K562 (cell line): Measurements from ENCODE around the gene PDPR. TPM values are rescaled to one million over a fixed set of nuclear protein-coding genes. Genes with fewer than 3 reads are reported as not detected.

Source experiments
- ATAC-seq: fragments of 200-7000 bp; cut with Tn5 transposase; 3 replicates; pipeline ENCODE4 v1.9.1; 2020; ENCODE audit warnings: moderate library complexity
- BruUV-seq: library from RNA; stranded (reverse); fragments of 400-500 nt; replicated peaks from 2 replicates; lab custom pipeline; 2021; lab: Mats Ljungman, UMichigan
- CTCF ChIA-PET: fragments of 300-600 bp; formaldehyde crosslinking; extraction: SDS; loops from one replicate; lab custom pipeline; 2021; ENCODE audit warnings: low intra/inter-chr PET ratio; lab: Yijun Ruan, JAX
- POLR2A ChIA-PET: fragments of 300-600, 350-650 bp; sonication (Branson Sonifier 250); formaldehyde crosslinking; extraction: SDS; loops from one replicate; lab custom pipeline; 2021; ENCODE audit warnings: antibody characterized with exemption, inconsistent platforms; lab: Yijun Ruan, JAX
- DNase-seq, 4 experiments: peaks; one replicate each; pipeline versions ENCODE4 v3.0.0 to v3.0.0-alpha.2; 2011 to 2018; ENCODE audit warnings: low spot score in 3 of 4, mixed read lengths in 3 of 4; ENCODE audit errors: extremely low read depth in 1 of 4
- FAIRE-seq: peaks from 2 replicates; lab custom pipeline; 2011; peaks lifted over from hg19 to GRCh38; lab: Jason Lieb, UNC
- H2AFZ ChIP-seq: 2 replicates; pipeline ENCODE4 v1.6.0; 2011; ENCODE audit warnings: low read depth, low read length, control low read depth, inconsistent platforms
- H3K27ac ChIP-seq: fragments of 200-600 bp; 3 replicates; pipeline ENCODE4 v1.8.0; 2011; ENCODE audit warnings: low read depth, mild to moderate bottlenecking, control low read depth, inconsistent platforms, low read length, moderate library complexity, mixed read lengths; ENCODE audit errors: extremely low read depth
- H3K27me3 ChIP-seq, 2 experiments: fragments of 300-600 bp in 1 of 2; 2 replicates in 1 of 2; 3 replicates in 1 of 2; pipeline versions ENCODE4 v1.6.0 to v1.8.0; 2011; ENCODE audit warnings: inconsistent platforms in 2 of 2, low read length in 2 of 2, mild to moderate bottlenecking in 1 of 2, mixed read lengths in 1 of 2, moderate library complexity in 1 of 2; ENCODE audit not compliant: control insufficient read depth in 2 of 2, insufficient read depth in 2 of 2
- H3K36me3 ChIP-seq: fragments of 300-600 bp; 3 replicates; pipeline ENCODE4 v1.8.0; 2011; ENCODE audit warnings: mild to moderate bottlenecking, low read length, inconsistent platforms; ENCODE audit not compliant: control insufficient read depth, insufficient read depth
- H3K4me1 ChIP-seq, 2 experiments: fragments of 200-600 bp in 1 of 2; replicated peaks in 1 of 2; 2 replicates in 1 of 2; 3 replicates in 1 of 2; pipeline versions ENCODE4 v1.5.1 to v1.8.0; 2011; ENCODE audit warnings: inconsistent platforms in 2 of 2, low read length in 2 of 2, mild to moderate bottlenecking in 1 of 2, mixed read lengths in 1 of 2, moderate library complexity in 1 of 2; ENCODE audit not compliant: control insufficient read depth in 2 of 2, insufficient read depth in 2 of 2
- H3K4me2 ChIP-seq: 2 replicates; pipeline ENCODE4 v1.6.1; 2011; ENCODE audit warnings: low read length, control low read depth, inconsistent platforms, mixed read lengths; ENCODE audit not compliant: insufficient read depth
- H3K4me3 ChIP-seq: fragments of 200-600 bp; sonication (generic), shearing (Covaris generic); 2 replicates; pipeline ENCODE4 v1.5.1; 2016; ENCODE audit warnings: control low read depth, inconsistent platforms
- H3K79me2 ChIP-seq: fragments of 200-600 bp; 3 replicates; pipeline ENCODE4 v1.8.0; 2011; ENCODE audit warnings: low read length, inconsistent platforms; ENCODE audit not compliant: control insufficient read depth, insufficient read depth
- H3K9ac ChIP-seq, 2 experiments: 2 replicates each; pipeline versions ENCODE4 v1.6.0 to v1.6.1; 2011; ENCODE audit warnings: low read depth in 2 of 2, low read length in 2 of 2, control low read depth in 1 of 2, inconsistent platforms in 1 of 2, mild to moderate bottlenecking in 1 of 2, mixed read lengths in 1 of 2; ENCODE audit not compliant: insufficient read depth in 1 of 2
- H3K9me1 ChIP-seq: one replicate; pipeline ENCODE4 v1.6.0; 2011; ENCODE audit warnings: inconsistent platforms, mild to moderate bottlenecking, low read length, moderate library complexity; ENCODE audit not compliant: control insufficient read depth, insufficient read depth
- H3K9me3 ChIP-seq: replicated peaks from 2 replicates; pipeline ENCODE4 v1.5.1; 2011; ENCODE audit warnings: low read depth, low read length, inconsistent platforms; ENCODE audit not compliant: control insufficient read depth, insufficient read depth
- H4K20me1 ChIP-seq: replicated peaks from 2 replicates; pipeline ENCODE4 v1.6.1; 2011; ENCODE audit warnings: low read length, inconsistent platforms, mixed read lengths; ENCODE audit not compliant: control insufficient read depth, insufficient read depth
- CREM ChIP-seq: IDR thresholded peaks from 2 replicates; pipeline ENCODE4 v1.6.1; 2014; ENCODE audit warnings: antibody characterized with exemption, low read depth
- DMBX1 ChIP-seq: fragments of 250-450 bp; sonication (Bioruptor Pico); IDR thresholded peaks from 2 replicates; pipeline ENCODE4 v1.8.0; 2022; ENCODE audit warnings: inconsistent platforms, mild to moderate bottlenecking, moderate library complexity, borderline replicate concordance
- EWSR1 ChIP-seq: fragments of 450-650 bp; IDR thresholded peaks from 2 replicates; pipeline ENCODE4 v1.6.1; 2018; ENCODE audit warnings: borderline replicate concordance, mild to moderate bottlenecking, low read depth, moderate library complexity; ENCODE audit not compliant: partially characterized antibody
- MECOM ChIP-seq: fragments of 250-450 bp; sonication (Bioruptor Pico); IDR thresholded peaks from 2 replicates; pipeline ENCODE4 v1.8.0; 2022; ENCODE audit warnings: inconsistent platforms
- NFYB ChIP-seq: IDR thresholded peaks from 2 replicates; pipeline ENCODE4 v1.6.1; 2011; ENCODE audit warnings: mild to moderate bottlenecking, moderate library complexity; ENCODE audit not compliant: insufficient read length; ENCODE audit errors: extremely low read depth
- NR2F6 ChIP-seq: fragments of 450-650 bp; formaldehyde crosslinking; IDR thresholded peaks from 2 replicates; pipeline ENCODE4 v1.4.0; 2020; ENCODE audit warnings: mild to moderate bottlenecking
- POLR2AphosphoS5 ChIP-seq: IDR thresholded peaks from 2 replicates; pipeline ENCODE4 v1.6.1; 2011; ENCODE audit warnings: mild to moderate bottlenecking, low read depth, low read length, moderate library complexity; ENCODE audit not compliant: control insufficient read depth, insufficient read depth
- SMARCC2 ChIP-seq: fragments of 450-650 bp; IDR thresholded peaks from 2 replicates; pipeline ENCODE4 v1.6.1; 2017; ENCODE audit warnings: antibody characterized with exemption, moderate library complexity, mild to moderate bottlenecking, low read depth
- SOX6 ChIP-seq: fragments of 450-650 bp; IDR thresholded peaks from 2 replicates; pipeline ENCODE4 v1.6.1; 2014; ENCODE audit warnings: mild to moderate bottlenecking
- TAF1 ChIP-seq: IDR thresholded peaks from 2 replicates; pipeline ENCODE4 v1.6.1; 2011; ENCODE audit warnings: mild to moderate bottlenecking, low read length, moderate library complexity; ENCODE audit not compliant: insufficient read depth, control insufficient read depth, severe bottlenecking; ENCODE audit errors: extremely low read depth
- ZBTB7A ChIP-seq: IDR thresholded peaks from 2 replicates; pipeline ENCODE4 v1.6.1; 2011; ENCODE audit warnings: low read depth, mild to moderate bottlenecking, low read length, moderate library complexity, borderline replicate concordance; ENCODE audit not compliant: control insufficient read depth
- ZNF134 ChIP-seq: fragments of 250-450 bp; sonication (Bioruptor Pico); conservative IDR thresholded peaks from 2 replicates; pipeline ENCODE4 v1.4.0; 2020
- ZNF274 ChIP-seq: IDR thresholded peaks from 2 replicates; pipeline ENCODE4 v1.6.1; 2011; ENCODE audit warnings: low read depth, mild to moderate bottlenecking, low read length, moderate library complexity, borderline replicate concordance
- WGBS: fragments of 100-300 bp; shearing (Covaris generic); methylation state at CpG from one replicate; pipeline ENCODE4 v1.1.6; 2016; ENCODE audit warnings: low coverage, mixed read lengths; ENCODE audit not compliant: insufficient coverage; ENCODE audit errors: missing lambda C conversion rate; 5-methylcytosine and 5-hydroxymethylcytosine counted together
- in situ Hi-C: fragments of 300-500 bp; cut with MboI; formaldehyde crosslinking; loops from 4 replicates; pipeline ENCODE4 v1.15.0; 2018; ENCODE audit warnings: inconsistent platforms, mixed read lengths
- intact Hi-C: fragments of 100-400 bp; cut with micrococcal nuclease; formaldehyde crosslinking; loops from 2 replicates; pipeline ENCODE4 v1.14.2; 2022
- polyA plus RNA-seq, 8 experiments: library from polyadenylated mRNA; depleted of rRNA in 4 of 8; stranded (reverse) in 5 of 8; unstranded in 3 of 8; fragments of >200 nt; fragmentation: Nextera tagmentation in 2 of 8; fragmentation: Illumina TruSeq in 1 of 8; extraction: Ambion mirVana in 2 of 8; extraction: Trizol in 1 of 8; gene quantifications; 2 replicates each; pipeline versions ENCODE4 v1.2.1 to v1.2.3, GENCODE V29; 2011 to 2014; ENCODE audit warnings: inconsistent platforms in 1 of 8, missing spikeins in 1 of 8
- total RNA-seq, 7 experiments: library from RNA; depleted of rRNA in 6 of 7; stranded (reverse); fragments of >200 nt in 6 of 7; fragmentation: Illumina TruSeq in 2 of 7; extraction: Trizol in 2 of 7; gene quantifications; 2 replicates each; pipeline versions ENCODE4 v1.2.1 to v1.2.3, GENCODE V29; 2011 to 2021; ENCODE audit warnings: low replicate concordance in 1 of 7
- TF ChIP-seq, protein P1 (sequence below): fragments of 250-450 bp; sonication (Bioruptor Pico); IDR thresholded peaks from 2 replicates; pipeline ENCODE4 v1.4.0; 2020; ENCODE audit warnings: mild to moderate bottlenecking, moderate library complexity
- TF ChIP-seq, protein P2 (sequence below): sonication (generic); formaldehyde crosslinking; IDR thresholded peaks from 2 replicates; pipeline ENCODE4 v1.8.1; 2023; ENCODE audit warnings: mild to moderate bottlenecking, missing genetic modification reagents

PDPR gene
- total and polyA plus RNA-seq, 9 of the 15 experiments (the other 6 are each of a cell fraction or from before 2014, with no cell fraction given) = 4.9 to 35.7 (median 19.1) TPM

DNA sequence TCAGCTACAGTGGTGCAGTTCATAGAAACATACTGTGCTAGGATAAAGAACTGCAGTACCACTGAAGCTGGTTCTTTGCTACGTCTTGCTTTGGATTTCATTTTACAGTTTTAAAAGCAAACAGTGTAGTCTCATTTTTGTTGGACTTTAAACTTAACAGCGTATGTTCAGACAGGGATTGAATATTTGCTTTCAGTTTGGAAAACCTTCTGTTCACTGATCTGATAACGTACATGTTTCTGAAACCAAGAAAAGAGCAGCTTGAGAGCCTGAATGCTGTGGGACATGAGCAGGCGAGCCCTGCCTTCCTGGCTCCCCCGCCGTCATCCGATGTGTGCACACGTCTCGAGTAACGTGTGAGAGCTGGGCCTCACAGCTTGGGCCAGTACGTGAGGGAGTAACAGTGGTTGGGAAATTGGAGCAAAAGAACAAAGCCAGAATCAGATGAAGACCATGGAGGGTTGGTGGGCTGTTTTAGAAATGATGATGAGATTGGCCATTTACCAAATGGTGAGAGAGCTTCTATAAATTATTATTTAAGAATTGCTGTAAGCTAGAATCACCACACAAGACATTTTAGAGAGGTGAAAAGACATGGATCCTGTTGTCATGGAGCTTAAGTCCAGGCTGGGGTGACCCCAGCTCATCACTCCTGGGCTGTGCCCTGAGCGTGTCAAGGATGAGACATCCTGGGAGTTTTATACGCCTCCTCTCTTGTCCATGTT is 38.6 kb downstream of the PDPR start:
- Histone ChIP-seq H3K4me3 (no peak overlapping the region), H3K4me1 (peaks cover 0 to 3% of the 10 kb centered on the region in 2 experiments; a peak in 1 of 5 replicates), H2AFZ (no peak overlapping the region), H3K79me2 (no peaks in the 10 kb centered on the region), H3K27ac (no peak overlapping the region), H3K9me1 (no peaks in the 10 kb centered on the region), H3K4me2 (no peak overlapping the region), H3K36me3 (peaks cover 87% of the 10 kb centered on the region), H3K9me3 (no peaks in the 10 kb centered on the region), H4K20me1 (peaks cover 1% of the 10 kb centered on the region; the same call in 1 of the 2 replicates), H3K27me3 (no peaks in the 10 kb centered on the region), H3K9ac (no peak overlapping the region)
- ChIA-PET POLR2A (no interaction called here), CTCF (no interaction called here)
- 94% methylated on average over 13 of the region's 13 CpGs for WGBS
- TF ChIP-seq, protein P1, sequence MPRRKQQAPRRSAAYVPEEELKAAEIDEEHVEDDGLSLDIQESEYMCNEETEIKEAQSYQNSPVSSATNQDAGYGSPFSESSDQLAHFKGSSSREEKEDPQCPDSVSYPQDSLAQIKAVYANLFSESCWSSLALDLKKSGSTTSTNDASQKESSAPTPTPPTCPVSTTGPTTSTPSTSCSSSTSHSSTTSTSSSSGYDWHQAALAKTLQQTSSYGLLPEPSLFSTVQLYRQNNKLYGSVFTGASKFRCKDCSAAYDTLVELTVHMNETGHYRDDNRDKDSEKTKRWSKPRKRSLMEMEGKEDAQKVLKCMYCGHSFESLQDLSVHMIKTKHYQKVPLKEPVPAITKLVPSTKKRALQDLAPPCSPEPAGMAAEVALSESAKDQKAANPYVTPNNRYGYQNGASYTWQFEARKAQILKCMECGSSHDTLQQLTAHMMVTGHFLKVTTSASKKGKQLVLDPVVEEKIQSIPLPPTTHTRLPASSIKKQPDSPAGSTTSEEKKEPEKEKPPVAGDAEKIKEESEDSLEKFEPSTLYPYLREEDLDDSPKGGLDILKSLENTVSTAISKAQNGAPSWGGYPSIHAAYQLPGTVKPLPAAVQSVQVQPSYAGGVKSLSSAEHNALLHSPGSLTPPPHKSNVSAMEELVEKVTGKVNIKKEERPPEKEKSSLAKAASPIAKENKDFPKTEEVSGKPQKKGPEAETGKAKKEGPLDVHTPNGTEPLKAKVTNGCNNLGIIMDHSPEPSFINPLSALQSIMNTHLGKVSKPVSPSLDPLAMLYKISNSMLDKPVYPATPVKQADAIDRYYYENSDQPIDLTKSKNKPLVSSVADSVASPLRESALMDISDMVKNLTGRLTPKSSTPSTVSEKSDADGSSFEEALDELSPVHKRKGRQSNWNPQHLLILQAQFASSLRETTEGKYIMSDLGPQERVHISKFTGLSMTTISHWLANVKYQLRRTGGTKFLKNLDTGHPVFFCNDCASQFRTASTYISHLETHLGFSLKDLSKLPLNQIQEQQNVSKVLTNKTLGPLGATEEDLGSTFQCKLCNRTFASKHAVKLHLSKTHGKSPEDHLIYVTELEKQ = no peak
- no peak for TF ChIP-seq SMARCC2
- TF ChIP-seq, protein P2, sequence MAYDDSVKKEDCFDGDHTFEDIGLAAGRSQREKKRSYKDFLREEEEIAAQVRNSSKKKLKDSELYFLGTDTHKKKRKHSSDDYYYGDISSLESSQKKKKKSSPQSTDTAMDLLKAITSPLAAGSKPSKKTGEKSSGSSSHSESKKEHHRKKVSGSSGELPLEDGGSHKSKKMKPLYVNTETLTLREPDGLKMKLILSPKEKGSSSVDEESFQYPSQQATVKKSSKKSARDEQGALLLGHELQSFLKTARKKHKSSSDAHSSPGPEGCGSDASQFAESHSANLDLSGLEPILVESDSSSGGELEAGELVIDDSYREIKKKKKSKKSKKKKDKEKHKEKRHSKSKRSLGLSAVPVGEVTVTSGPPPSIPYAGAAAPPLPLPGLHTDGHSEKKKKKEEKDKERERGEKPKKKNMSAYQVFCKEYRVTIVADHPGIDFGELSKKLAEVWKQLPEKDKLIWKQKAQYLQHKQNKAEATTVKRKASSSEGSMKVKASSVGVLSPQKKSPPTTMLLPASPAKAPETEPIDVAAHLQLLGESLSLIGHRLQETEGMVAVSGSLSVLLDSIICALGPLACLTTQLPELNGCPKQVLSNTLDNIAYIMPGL (CRISPR knock-in tag) = no peak
- no peak for TF ChIP-seq TAF1
- TF ChIP-seq NR2F6 = no peak
- no peak for TF ChIP-seq SOX6
- TF ChIP-seq ZBTB7A = no peak
- TF ChIP-seq ZNF134 = no peak
- no peak for TF ChIP-seq MECOM (CRISPR knock-in tag)
- TF ChIP-seq EWSR1 = no peak
- no peak for TF ChIP-seq ZNF274
- no peak for TF ChIP-seq NFYB
- TF ChIP-seq POLR2AphosphoS5 = no peak
- TF ChIP-seq DMBX1 = no peak
- TF ChIP-seq CREM = no peak
- in situ Hi-C loops = no loop called here
- DNase-seq (peak in 3 of 4 experiments; percentile 9 to 23 (median 19)), ATAC-seq (no peak), FAIRE-seq (no peak)
- no TSS peak for BruUV-seq
- intact Hi-C loops = no loop called here
